ENCODE measurements around the gene TFEC.

DNA sequence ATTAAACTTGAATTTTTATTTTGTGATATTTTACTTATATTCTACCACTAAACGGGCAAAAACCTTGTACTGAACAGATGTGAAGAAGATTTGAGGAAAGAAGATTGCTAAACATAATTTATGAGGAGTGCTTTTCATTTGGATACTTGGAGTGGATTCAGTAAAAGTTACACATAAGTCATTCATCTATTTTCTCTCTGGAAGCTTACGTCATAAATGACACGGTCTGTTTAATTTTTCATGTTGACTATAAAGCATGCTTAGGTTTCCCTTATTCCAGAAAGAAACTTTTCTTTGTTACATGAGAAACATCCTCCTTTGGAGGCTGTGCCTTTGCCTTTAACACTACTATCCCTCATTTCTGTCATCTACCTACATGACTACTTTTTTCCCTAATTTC, 53.9 kb downstream of the TFEC start:
- TF ChIP-seq, protein P1, sequence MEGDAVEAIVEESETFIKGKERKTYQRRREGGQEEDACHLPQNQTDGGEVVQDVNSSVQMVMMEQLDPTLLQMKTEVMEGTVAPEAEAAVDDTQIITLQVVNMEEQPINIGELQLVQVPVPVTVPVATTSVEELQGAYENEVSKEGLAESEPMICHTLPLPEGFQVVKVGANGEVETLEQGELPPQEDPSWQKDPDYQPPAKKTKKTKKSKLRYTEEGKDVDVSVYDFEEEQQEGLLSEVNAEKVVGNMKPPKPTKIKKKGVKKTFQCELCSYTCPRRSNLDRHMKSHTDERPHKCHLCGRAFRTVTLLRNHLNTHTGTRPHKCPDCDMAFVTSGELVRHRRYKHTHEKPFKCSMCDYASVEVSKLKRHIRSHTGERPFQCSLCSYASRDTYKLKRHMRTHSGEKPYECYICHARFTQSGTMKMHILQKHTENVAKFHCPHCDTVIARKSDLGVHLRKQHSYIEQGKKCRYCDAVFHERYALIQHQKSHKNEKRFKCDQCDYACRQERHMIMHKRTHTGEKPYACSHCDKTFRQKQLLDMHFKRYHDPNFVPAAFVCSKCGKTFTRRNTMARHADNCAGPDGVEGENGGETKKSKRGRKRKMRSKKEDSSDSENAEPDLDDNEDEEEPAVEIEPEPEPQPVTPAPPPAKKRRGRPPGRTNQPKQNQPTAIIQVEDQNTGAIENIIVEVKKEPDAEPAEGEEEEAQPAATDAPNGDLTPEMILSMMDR (IDR thresholded peaks at IDR 0.05): no peak
- TF ChIP-seq POLR2A (IDR thresholded peaks at IDR 0.05): no peak
